Hepatocyte (in vitro differentiated cells): ENCODE data around the gene MIF.

Source experiments
- CTCF ChIP-seq: fragments of 200-600 bp; sonication (generic); IDR thresholded peaks from 2 replicates; pipeline ENCODE4 v1.5.1; 2016; ENCODE audit warnings: antibody characterized with exemption, mild to moderate bottlenecking; ENCODE audit not compliant: poor library complexity
- EZH2 ChIP-seq: fragments of 200-600 bp; sonication (generic); IDR thresholded peaks from 2 replicates; pipeline ENCODE4 v1.6.1; 2016; ENCODE audit warnings: antibody characterized with exemption, mild to moderate bottlenecking, borderline replicate concordance

DNA sequence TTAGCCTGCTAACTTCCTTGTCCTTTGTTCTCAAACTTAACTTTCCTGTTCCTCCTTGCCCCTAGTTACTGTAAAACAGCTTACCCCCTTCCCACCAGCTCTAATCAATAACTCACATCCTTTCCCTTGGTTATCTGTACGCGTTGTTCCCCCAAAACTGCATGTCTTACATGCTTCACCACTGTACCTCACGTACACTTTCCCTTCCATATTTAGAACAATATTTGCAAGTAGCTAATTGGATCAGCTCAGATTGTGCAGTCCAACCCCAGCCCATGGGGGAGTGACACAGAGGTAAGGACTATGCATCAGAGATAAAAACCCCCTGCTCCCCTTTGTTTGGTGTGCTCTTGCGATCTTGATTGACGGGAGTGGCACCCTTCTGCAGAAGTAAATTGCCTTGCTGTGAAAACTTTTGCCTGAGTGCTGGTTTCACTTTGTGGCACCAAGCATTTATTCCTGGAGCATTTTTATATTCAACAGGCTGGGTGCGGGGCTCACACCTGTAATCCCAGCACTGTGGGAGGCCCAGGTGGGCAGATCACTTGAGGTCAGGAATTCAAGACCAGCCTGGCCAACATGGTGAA is 30.9 kb downstream of the MIF start:
- TF ChIP-seq CTCF, result no peak
- TF ChIP-seq EZH2, result no peak
